ENCODE measurements around the gene IL17RB. TPM values are rescaled to one million over a fixed set of nuclear protein-coding genes. Genes with fewer than 3 reads are reported as not detected.

The IL17RB gene
- total and polyA plus RNA-seq, 2 donors (not counting 1 experiment from before 2014, with no cell fraction given) = 0.07 to 0.32 TPM

DNA sequence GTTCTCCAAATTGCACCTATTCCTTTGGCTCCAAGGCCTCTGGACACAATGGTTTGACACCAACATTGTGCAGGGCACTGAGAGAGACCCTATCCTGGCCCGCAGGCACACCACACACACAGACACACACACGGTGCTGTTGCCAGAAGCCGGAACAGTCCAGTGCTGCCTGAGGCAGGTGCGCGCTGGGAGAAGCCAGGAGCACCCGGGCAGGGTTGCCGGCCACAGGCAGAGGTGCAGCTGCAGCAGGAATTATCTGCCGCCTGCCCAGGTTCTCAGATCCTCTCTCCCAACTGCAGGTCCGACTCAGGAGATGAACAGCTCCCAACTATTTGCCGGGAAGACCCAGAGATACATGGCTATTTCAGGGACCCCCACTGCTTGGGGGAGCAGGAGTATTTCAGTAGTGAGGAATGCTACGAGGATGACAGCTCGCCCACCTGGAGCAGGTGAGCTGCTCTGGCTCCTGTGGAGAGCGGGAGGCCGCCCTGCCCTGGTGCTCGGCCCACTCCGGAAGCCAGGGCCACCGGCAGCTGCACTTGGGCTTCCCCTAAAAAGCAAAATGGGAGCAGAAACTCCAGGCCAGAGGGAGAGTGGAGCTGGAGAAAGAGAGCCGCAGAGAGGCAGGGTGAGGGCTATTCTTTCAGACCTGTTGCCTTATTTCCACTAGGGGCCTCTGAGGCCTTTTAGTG lies 43.1 kb upstream of the IL17RB start:
- Histone ChIP-seq H2AFZ (ENCODE audit: insufficient read depth, low read depth, low read length, poor library complexity, severe bottlenecking) (no peak overlapping the region), H3K27ac (ENCODE audit: low read length in 2 of 2) (no peak overlapping the region), H3K9ac (ENCODE audit: low read length) (no peak overlapping the region), H3K79me2 (ENCODE audit: control insufficient read depth, insufficient read depth, low read length) (no peaks in the 10 kb centered on the region), H3K4me1 (ENCODE audit: control insufficient read depth in 2 of 2, insufficient read depth in 2 of 2, low read length in 2 of 2) (no peaks in the 10 kb centered on the region), H3K4me3 (ENCODE audit: control extremely low read depth in 1 of 5, extremely low read depth in 1 of 5, insufficient read depth in 1 of 5, low read depth in 2 of 5, low read length in 4 of 5) (no peak overlapping the region), H3K27me3 (replicated peaks in 1 of 4; ENCODE audit: control extremely low read depth in 1 of 4, control insufficient read depth in 3 of 4, insufficient read depth in 4 of 4, low read length in 3 of 4) (no peaks in the 10 kb centered on the region), H3K36me3 (replicated peaks in 1 of 2; ENCODE audit: control extremely low read depth in 1 of 2, control insufficient read depth in 1 of 2, extremely low read depth in 1 of 2, insufficient read depth in 2 of 2, low read length in 1 of 2) (no peaks in the 10 kb centered on the region), H4K20me1 (ENCODE audit: control insufficient read depth, insufficient read depth, low read length, poor library complexity, severe bottlenecking) (no peaks in the 10 kb centered on the region), H3K9me3 (ENCODE audit: control extremely low read depth in 1 of 3, control insufficient read depth in 2 of 3, insufficient read depth in 1 of 3, low read length in 2 of 3) (no peaks in the 10 kb centered on the region), H3K4me2 (replicated peaks; ENCODE audit: low read depth, low read length, poor library complexity, severe bottlenecking) (no peak overlapping the region)
- Mint-ChIP-seq H3K4me1 (no peaks in the 10 kb centered on the region), H3K4me3 (no peak overlapping the region), H3K9me3 (ENCODE audit: insufficient read depth) (no peaks in the 10 kb centered on the region), H3K27me3 (peaks cover 3% of the 10 kb centered on the region), H3K27ac (no peak overlapping the region)
- ChIA-PET POLR2A (no interaction called here), CTCF (no interaction called here)
- WGBS (ENCODE audit: insufficient coverage) = 94% methylated on average over 18 of the region's 18 CpGs
- intact Hi-C loops (cut with micrococcal nuclease) = no loop called here
- TF ChIP-seq, protein P1, sequence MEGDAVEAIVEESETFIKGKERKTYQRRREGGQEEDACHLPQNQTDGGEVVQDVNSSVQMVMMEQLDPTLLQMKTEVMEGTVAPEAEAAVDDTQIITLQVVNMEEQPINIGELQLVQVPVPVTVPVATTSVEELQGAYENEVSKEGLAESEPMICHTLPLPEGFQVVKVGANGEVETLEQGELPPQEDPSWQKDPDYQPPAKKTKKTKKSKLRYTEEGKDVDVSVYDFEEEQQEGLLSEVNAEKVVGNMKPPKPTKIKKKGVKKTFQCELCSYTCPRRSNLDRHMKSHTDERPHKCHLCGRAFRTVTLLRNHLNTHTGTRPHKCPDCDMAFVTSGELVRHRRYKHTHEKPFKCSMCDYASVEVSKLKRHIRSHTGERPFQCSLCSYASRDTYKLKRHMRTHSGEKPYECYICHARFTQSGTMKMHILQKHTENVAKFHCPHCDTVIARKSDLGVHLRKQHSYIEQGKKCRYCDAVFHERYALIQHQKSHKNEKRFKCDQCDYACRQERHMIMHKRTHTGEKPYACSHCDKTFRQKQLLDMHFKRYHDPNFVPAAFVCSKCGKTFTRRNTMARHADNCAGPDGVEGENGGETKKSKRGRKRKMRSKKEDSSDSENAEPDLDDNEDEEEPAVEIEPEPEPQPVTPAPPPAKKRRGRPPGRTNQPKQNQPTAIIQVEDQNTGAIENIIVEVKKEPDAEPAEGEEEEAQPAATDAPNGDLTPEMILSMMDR (IDR thresholded peaks at IDR 0.05) = no peak
- TF ChIP-seq EZH2 (IDR thresholded peaks at IDR 0.05; ENCODE audit: borderline replicate concordance, insufficient read depth, low read depth, low read length, poor library complexity, severe bottlenecking) = no peak
- no peak for ATAC-seq (ENCODE audit: low read depth)
- no peak for DNase-seq

DNA sequence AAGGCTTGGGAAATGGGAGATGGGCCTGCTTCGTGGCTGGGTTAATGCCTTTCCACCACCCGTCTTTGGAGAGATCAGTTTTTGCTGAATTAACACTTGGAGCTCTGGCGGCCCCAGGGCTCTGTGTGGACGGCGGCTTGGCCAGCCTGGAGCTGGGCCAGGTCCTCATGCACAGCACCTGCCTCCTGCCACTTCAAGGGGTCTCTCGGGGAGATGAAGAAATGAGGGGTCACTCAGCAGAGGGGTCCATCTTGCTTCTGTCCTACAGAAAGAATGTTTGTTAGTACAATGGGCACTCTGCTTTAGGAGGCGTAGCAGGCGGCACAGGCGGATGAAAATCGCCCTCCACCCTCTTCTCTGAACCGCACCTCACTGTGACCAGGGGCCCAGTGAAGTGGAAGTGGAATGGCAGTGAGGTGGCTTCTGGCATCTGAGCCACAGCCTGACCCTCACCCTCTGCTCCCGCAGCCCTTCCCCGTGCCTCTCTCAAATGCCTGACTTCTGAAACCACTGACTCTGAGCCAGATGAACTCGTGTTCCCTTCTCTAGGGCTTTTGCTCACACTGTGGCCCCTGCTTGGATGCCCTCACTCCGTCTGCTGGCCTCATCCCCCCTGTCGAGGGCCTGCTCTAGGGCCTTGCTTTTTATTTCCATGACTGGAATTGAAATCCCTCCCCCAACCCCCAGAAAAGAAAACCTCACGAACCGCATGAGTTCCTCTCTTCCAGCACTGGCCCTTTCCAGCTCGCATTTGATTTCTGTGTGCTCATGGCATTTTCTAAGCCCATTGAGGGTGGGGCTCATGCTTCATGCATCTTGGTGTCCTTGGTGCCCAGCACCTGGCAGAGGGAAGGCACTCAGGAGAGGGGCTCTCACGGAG lies 42.3 kb upstream of the IL17RB start:
- Histone ChIP-seq H3K9me3 (ENCODE audit: control extremely low read depth in 1 of 3, control insufficient read depth in 2 of 3, insufficient read depth in 1 of 3, low read length in 2 of 3) (no peaks in the 10 kb centered on the region), H3K79me2 (ENCODE audit: control insufficient read depth, insufficient read depth, low read length) (no peaks in the 10 kb centered on the region), H3K27ac (ENCODE audit: low read length in 2 of 2) (no peak overlapping the region), H3K9ac (ENCODE audit: low read length) (no peak overlapping the region), H3K4me1 (ENCODE audit: control insufficient read depth in 2 of 2, insufficient read depth in 2 of 2, low read length in 2 of 2) (no peaks in the 10 kb centered on the region), H3K27me3 (replicated peaks in 1 of 4; ENCODE audit: control extremely low read depth in 1 of 4, control insufficient read depth in 3 of 4, insufficient read depth in 4 of 4, low read length in 3 of 4) (no peaks in the 10 kb centered on the region), H2AFZ (ENCODE audit: insufficient read depth, low read depth, low read length, poor library complexity, severe bottlenecking) (no peak overlapping the region), H3K4me3 (ENCODE audit: control extremely low read depth in 1 of 5, extremely low read depth in 1 of 5, insufficient read depth in 1 of 5, low read depth in 2 of 5, low read length in 4 of 5) (no peak overlapping the region), H4K20me1 (ENCODE audit: control insufficient read depth, insufficient read depth, low read length, poor library complexity, severe bottlenecking) (no peaks in the 10 kb centered on the region), H3K36me3 (replicated peaks in 1 of 2; ENCODE audit: control extremely low read depth in 1 of 2, control insufficient read depth in 1 of 2, extremely low read depth in 1 of 2, insufficient read depth in 2 of 2, low read length in 1 of 2) (no peaks in the 10 kb centered on the region), H3K4me2 (replicated peaks; ENCODE audit: low read depth, low read length, poor library complexity, severe bottlenecking) (no peak overlapping the region)
- ChIA-PET CTCF (no interaction called here), POLR2A (no interaction called here)
- TF ChIP-seq, protein P1 (IDR thresholded peaks at IDR 0.05) = no peak
- no peak for TF ChIP-seq EZH2 (IDR thresholded peaks at IDR 0.05; ENCODE audit: borderline replicate concordance, insufficient read depth, low read depth, low read length, poor library complexity, severe bottlenecking)
- Mint-ChIP-seq H3K27me3 (peaks cover 2% of the 10 kb centered on the region), H3K27ac (no peak overlapping the region), H3K4me3 (no peak overlapping the region), H3K4me1 (no peaks in the 10 kb centered on the region), H3K9me3 (ENCODE audit: insufficient read depth) (no peaks in the 10 kb centered on the region)
- no peak for DNase-seq
- no peak for ATAC-seq (ENCODE audit: low read depth)
- WGBS (ENCODE audit: insufficient coverage) = 74% methylated on average over 15 of the region's 20 CpGs
- intact Hi-C loops (cut with micrococcal nuclease) = no loop called here

Data from B cell (primary cell).